ENCODE results near the gene GSDMA. TPM values are rescaled to one million over a fixed set of nuclear protein-coding genes. Genes with fewer than 3 reads are reported as not detected.

GSDMA gene
- polyA plus RNA-seq, 3 donors = not detected

GRCh38 chr17:39971076-39971603 lies 8.3 kb downstream of the GSDMA start:
- no peak for DNase-seq
- Histone ChIP-seq H3K9ac (ENCODE audit: insufficient read depth, low read length, poor library complexity, severe bottlenecking) (no peak overlapping the region), H3K36me3 (replicated peaks in 1 of 2; ENCODE audit: control insufficient read depth in 1 of 2, insufficient read depth in 2 of 2, low read length in 2 of 2) (no peaks in the 10 kb centered on the region), H3K9me3 (replicated peaks in 1 of 2; ENCODE audit: control insufficient read depth in 1 of 2, insufficient read depth in 1 of 2, low read length in 2 of 2) (no peaks in the 10 kb centered on the region), H2AFZ (ENCODE audit: insufficient read depth, low read depth, low read length, poor library complexity, severe bottlenecking) (no peak overlapping the region), H3K27me3 (ENCODE audit: control insufficient read depth in 2 of 2, insufficient read depth in 2 of 2, low read length in 2 of 2) (no peaks in the 10 kb centered on the region), H4K20me1 (ENCODE audit: insufficient read depth, low read length) (no peaks in the 10 kb centered on the region), H3K4me1 (ENCODE audit: control insufficient read depth in 1 of 2, insufficient read depth in 2 of 2, low read length in 2 of 2) (peaks cover 68 to 76% of the 10 kb centered on the region in 2 donors), H3K4me3 (replicated peaks in 1 of 3; ENCODE audit: low read depth in 2 of 3, low read length in 3 of 3) (no peak overlapping the region), H3K27ac (ENCODE audit: low read depth in 1 of 2, low read length in 2 of 2) (no peak overlapping the region), H3K79me2 (ENCODE audit: insufficient read depth, low read length) (no peaks in the 10 kb centered on the region), H3K4me2 (replicated peaks; ENCODE audit: extremely low read depth, low read length, poor library complexity, severe bottlenecking) (no peak overlapping the region)
- Mint-ChIP-seq H3K27ac (peak overlapping the region in 2 of 7 donors; percentile 42 to 86), H3K4me3 (no peak overlapping the region), H3K27me3 (ENCODE audit: low read depth in 3 of 3) (peaks cover 0 to 15% (median 6%) of the 10 kb centered on the region in 3 donors), H3K9me3 (peaks cover 0 to 3% (median 0%) of the 10 kb centered on the region in 7 donors), H3K4me1 (peaks cover 68% of the 10 kb centered on the region), H3K36me3 (no peaks in the 10 kb centered on the region)
- no CpG with 5 or more reads among the region's 4 CpGs for WGBS (ENCODE audit: insufficient coverage)
- no peak for TF ChIP-seq CTCF (IDR thresholded peaks at IDR 0.05)
- intact Hi-C loops (cut with micrococcal nuclease) = no loop called here

- intact Hi-C loops (cut with micrococcal nuclease) = no loop called here
- H3K4me2 ChIP-seq (replicated peaks; ENCODE audit: extremely low read depth, low read length, poor library complexity, severe bottlenecking) = peak overlapping the region; percentile 56
- H3K36me3 ChIP-seq (replicated peaks in 1 of 2; ENCODE audit: control insufficient read depth in 1 of 2, insufficient read depth in 2 of 2, low read length in 2 of 2) = no peaks in the 10 kb centered on the region
- no peaks in the 10 kb centered on the region for H3K27me3 ChIP-seq (ENCODE audit: control insufficient read depth in 2 of 2, insufficient read depth in 2 of 2, low read length in 2 of 2)
- TF ChIP-seq CTCF (IDR thresholded peaks at IDR 0.05) = no peak
- no peak overlapping the region for H2AFZ ChIP-seq (ENCODE audit: insufficient read depth, low read depth, low read length, poor library complexity, severe bottlenecking)
- H3K79me2 ChIP-seq (ENCODE audit: insufficient read depth, low read length) = no peaks in the 10 kb centered on the region
- H3K36me3 Mint-ChIP-seq = no peaks in the 10 kb centered on the region
- peak overlapping the region in 5 of 7 donors; percentile 74 to 95 (median 91) for H3K27ac Mint-ChIP-seq
- H3K27ac ChIP-seq (ENCODE audit: low read depth in 1 of 2, low read length in 2 of 2) = peak overlapping the region; percentile 64 to 65
- peak overlapping the region; percentile 61 to 74 for H3K4me3 Mint-ChIP-seq
- DNase-seq = peak; percentile 59 to 80 (median 79)
- peak overlapping the region in 1 of 3 experiments; percentile 31 for H3K4me3 ChIP-seq (replicated peaks in 1 of 3; ENCODE audit: low read depth in 2 of 3, low read length in 3 of 3)
- H3K9me3 Mint-ChIP-seq = peaks cover 0 to under 1% (median 0%) of the 10 kb centered on the region in 7 donors
- H4K20me1 ChIP-seq (ENCODE audit: insufficient read depth, low read length) = no peaks in the 10 kb centered on the region
- peaks cover 57% of the 10 kb centered on the region for H3K4me1 Mint-ChIP-seq
- peaks cover 57 to 64% of the 10 kb centered on the region in 2 donors for H3K4me1 ChIP-seq (ENCODE audit: control insufficient read depth in 1 of 2, insufficient read depth in 2 of 2, low read length in 2 of 2)
- 5% methylated on average over 2 of the region's 3 CpGs for WGBS (ENCODE audit: insufficient coverage)
- H3K9ac ChIP-seq (ENCODE audit: insufficient read depth, low read length, poor library complexity, severe bottlenecking) = peak overlapping the region; percentile 19
- peaks cover 2 to 13% (median 6%) of the 10 kb centered on the region in 3 donors for H3K27me3 Mint-ChIP-seq (ENCODE audit: low read depth in 3 of 3)
- H3K9me3 ChIP-seq (replicated peaks in 1 of 2; ENCODE audit: control insufficient read depth in 1 of 2, insufficient read depth in 1 of 2, low read length in 2 of 2) = no peaks in the 10 kb centered on the region
These were observed 9.5 kb downstream of the GSDMA start for GRCh38 chr17:39972271-39972670.

All from CD14-positive monocyte (primary cell).